ENCODE data around the gene ASIC4. TPM values are rescaled to one million over a fixed set of nuclear protein-coding genes. Genes with fewer than 3 reads are reported as not detected.

ASIC4 gene
- total RNA-seq, 3 donors from 2014 or later (not counting 1 experiment from before 2014, with no cell fraction given): 0.12 to 0.20 TPM; not detected in 1

GRCh38 chr2:219494952-219495530 is 19.2 kb upstream of the ASIC4 start:
- Mint-ChIP-seq H3K27me3 (ENCODE audit: low read depth in 2 of 2) (peaks cover 22 to 39% of the 10 kb centered on the region in 2 donors), H3K4me1 (peaks cover 21 to 36% of the 10 kb centered on the region in 2 donors), H3K4me3 (no peak overlapping the region), H3K9me3 (no peaks in the 10 kb centered on the region), H3K36me3 (no peaks in the 10 kb centered on the region), H3K27ac (no peak overlapping the region)
- Histone ChIP-seq H3K4me3 (ENCODE audit: low read length) (no peak overlapping the region), H3K27ac (ENCODE audit: low read length) (no peak overlapping the region), H3K9me3 (ENCODE audit: control insufficient read depth, insufficient read depth, low read length) (no peaks in the 10 kb centered on the region), H3K36me3 (ENCODE audit: control insufficient read depth, insufficient read depth, low read length) (no peaks in the 10 kb centered on the region), H3K4me1 (ENCODE audit: control insufficient read depth, insufficient read depth, low read length) (peaks cover 31% of the 10 kb centered on the region), H3K27me3 (ENCODE audit: control insufficient read depth, insufficient read depth, low read length) (peaks cover 35% of the 10 kb centered on the region)
- ATAC-seq: no peak
- 25% methylated on average over 9 of the region's 10 CpGs for WGBS (ENCODE audit: insufficient coverage)
- intact Hi-C loops (cut with micrococcal nuclease): loop anchor here (5.0 kb wide), 1 partner anchor 37 kb away; no protein-coding TSS in a partner anchor
- DNase-seq: no peak
- TF ChIP-seq CTCF (IDR thresholded peaks at IDR 0.05): no peak

- H3K4me3 Mint-ChIP-seq: no peak overlapping the region
- H3K9me3 Mint-ChIP-seq: no peaks in the 10 kb centered on the region
- DNase-seq (peak in 1 of 2 donors; percentile 74), ATAC-seq (peak in 2 of 3 donors; percentile 12 to 22)
- Histone ChIP-seq H3K4me3 (ENCODE audit: low read length) (no peak overlapping the region), H3K27me3 (ENCODE audit: control insufficient read depth, insufficient read depth, low read length) (peaks cover 35% of the 10 kb centered on the region), H3K36me3 (ENCODE audit: control insufficient read depth, insufficient read depth, low read length) (no peaks in the 10 kb centered on the region), H3K9me3 (ENCODE audit: control insufficient read depth, insufficient read depth, low read length) (no peaks in the 10 kb centered on the region), H3K27ac (ENCODE audit: low read length) (no peak overlapping the region), H3K4me1 (ENCODE audit: control insufficient read depth, insufficient read depth, low read length) (peaks cover 31% of the 10 kb centered on the region)
- peaks cover 22 to 37% of the 10 kb centered on the region in 2 donors for H3K27me3 Mint-ChIP-seq (ENCODE audit: low read depth in 2 of 2)
- peaks cover 26 to 40% of the 10 kb centered on the region in 2 donors for H3K4me1 Mint-ChIP-seq
- no peaks in the 10 kb centered on the region for H3K36me3 Mint-ChIP-seq
- peak; percentile 16 for TF ChIP-seq CTCF (IDR thresholded peaks at IDR 0.05)
- H3K27ac Mint-ChIP-seq: no peak overlapping the region
- WGBS (ENCODE audit: insufficient coverage): 33% methylated on average over 14 of the region's 14 CpGs
- intact Hi-C loops (cut with micrococcal nuclease): loop anchor here (5.0 kb wide), 1 partner anchor 37 kb away; no protein-coding TSS in a partner anchor
Observed at GRCh38 chr2:219495531-219496122, 18.7 kb upstream of the ASIC4 start.

GRCh38 chr2:219496247-219496824 is 17.9 kb upstream of the ASIC4 start:
- Mint-ChIP-seq H3K4me1 (peaks cover 26 to 41% of the 10 kb centered on the region in 2 donors), H3K9me3 (no peaks in the 10 kb centered on the region), H3K36me3 (no peaks in the 10 kb centered on the region), H3K27ac (no peak overlapping the region), H3K27me3 (ENCODE audit: low read depth in 2 of 2) (peaks cover 22 to 33% of the 10 kb centered on the region in 2 donors), H3K4me3 (peak overlapping the region; percentile 43)
- Histone ChIP-seq H3K4me1 (ENCODE audit: control insufficient read depth, insufficient read depth, low read length) (peaks cover 31% of the 10 kb centered on the region), H3K27ac (ENCODE audit: low read length) (no peak overlapping the region), H3K27me3 (ENCODE audit: control insufficient read depth, insufficient read depth, low read length) (peaks cover 35% of the 10 kb centered on the region), H3K36me3 (ENCODE audit: control insufficient read depth, insufficient read depth, low read length) (no peaks in the 10 kb centered on the region), H3K9me3 (ENCODE audit: control insufficient read depth, insufficient read depth, low read length) (no peaks in the 10 kb centered on the region), H3K4me3 (ENCODE audit: low read length) (no peak overlapping the region)
- no peak for DNase-seq
- intact Hi-C loops (cut with micrococcal nuclease): loop anchor here (5.0 kb wide), 1 partner anchor 36 kb away; no protein-coding TSS in a partner anchor
- no peak for TF ChIP-seq CTCF (IDR thresholded peaks at IDR 0.05)
- WGBS (ENCODE audit: insufficient coverage): 25% methylated on average over 20 of the region's 20 CpGs
- no peak for ATAC-seq
